Ascending aorta (tissue), 2 donors: Measurements from ENCODE around the gene POC5. TPM values are rescaled to one million over a fixed set of nuclear protein-coding genes. Genes with fewer than 3 reads are reported as not detected.

Experiments
- DNase-seq, 2 donors: peaks; one replicate each; pipeline ENCODE4 v3.0.0-alpha.2; 2019; ENCODE audit warnings: low spot score in 2 of 2
- H3K27ac ChIP-seq, 2 donors: fragments of 200-600 bp; sonication (generic); one replicate each; pipeline ENCODE4 v1.5.1; 2016 to 2017; ENCODE audit warnings: mild to moderate bottlenecking in 1 of 2
- H3K27me3 ChIP-seq: fragments of 200-600 bp; sonication (generic); one replicate; pipeline ENCODE4 v1.5.1; 2017
- H3K36me3 ChIP-seq, 2 donors: fragments of 200-600 bp; sonication (generic); one replicate each; pipeline ENCODE4 v1.5.1; 2016
- H3K4me1 ChIP-seq, 2 donors: fragments of 200-600 bp; sonication (generic); one replicate each; pipeline ENCODE4 v1.5.1; 2016 to 2017; ENCODE audit warnings: mild to moderate bottlenecking in 1 of 2
- H3K4me3 ChIP-seq, 2 donors: fragments of 200-600 bp; sonication (generic); one replicate each; pipeline ENCODE4 v1.5.1; 2016 to 2017; ENCODE audit warnings: mild to moderate bottlenecking in 1 of 2
- H3K9me3 ChIP-seq, 2 donors: fragments of 200-600 bp; sonication (generic); one replicate each; pipeline ENCODE4 v1.5.1; 2016
- CTCF ChIP-seq, 3 experiments: fragments of 200-600 bp in 2 of 3; fragments of 450-650 bp in 1 of 3; sonication (generic) in 2 of 3; IDR thresholded peaks; one replicate each; pipeline ENCODE4 v1.5.1; 2016 to 2019; ENCODE audit warnings: antibody characterized with exemption in 3 of 3, mild to moderate bottlenecking in 1 of 3, moderate library complexity in 1 of 3
- intact Hi-C: fragments of 100-400 bp; cut with DNase I; formaldehyde crosslinking; loops from one replicate; pipeline ENCODE4 v1.15.1; 2023
- total RNA-seq: library from RNA; depleted of rRNA; stranded (reverse); fragments of >200 nt; gene quantifications from one replicate; pipeline ENCODE4 v1.1.0, GENCODE V29; 2016

The POC5 gene, protein sequence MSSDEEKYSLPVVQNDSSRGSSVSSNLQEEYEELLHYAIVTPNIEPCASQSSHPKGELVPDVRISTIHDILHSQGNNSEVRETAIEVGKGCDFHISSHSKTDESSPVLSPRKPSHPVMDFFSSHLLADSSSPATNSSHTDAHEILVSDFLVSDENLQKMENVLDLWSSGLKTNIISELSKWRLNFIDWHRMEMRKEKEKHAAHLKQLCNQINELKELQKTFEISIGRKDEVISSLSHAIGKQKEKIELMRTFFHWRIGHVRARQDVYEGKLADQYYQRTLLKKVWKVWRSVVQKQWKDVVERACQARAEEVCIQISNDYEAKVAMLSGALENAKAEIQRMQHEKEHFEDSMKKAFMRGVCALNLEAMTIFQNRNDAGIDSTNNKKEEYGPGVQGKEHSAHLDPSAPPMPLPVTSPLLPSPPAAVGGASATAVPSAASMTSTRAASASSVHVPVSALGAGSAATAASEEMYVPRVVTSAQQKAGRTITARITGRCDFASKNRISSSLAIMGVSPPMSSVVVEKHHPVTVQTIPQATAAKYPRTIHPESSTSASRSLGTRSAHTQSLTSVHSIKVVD
- total RNA-seq: 5.3 TPM

DNA sequence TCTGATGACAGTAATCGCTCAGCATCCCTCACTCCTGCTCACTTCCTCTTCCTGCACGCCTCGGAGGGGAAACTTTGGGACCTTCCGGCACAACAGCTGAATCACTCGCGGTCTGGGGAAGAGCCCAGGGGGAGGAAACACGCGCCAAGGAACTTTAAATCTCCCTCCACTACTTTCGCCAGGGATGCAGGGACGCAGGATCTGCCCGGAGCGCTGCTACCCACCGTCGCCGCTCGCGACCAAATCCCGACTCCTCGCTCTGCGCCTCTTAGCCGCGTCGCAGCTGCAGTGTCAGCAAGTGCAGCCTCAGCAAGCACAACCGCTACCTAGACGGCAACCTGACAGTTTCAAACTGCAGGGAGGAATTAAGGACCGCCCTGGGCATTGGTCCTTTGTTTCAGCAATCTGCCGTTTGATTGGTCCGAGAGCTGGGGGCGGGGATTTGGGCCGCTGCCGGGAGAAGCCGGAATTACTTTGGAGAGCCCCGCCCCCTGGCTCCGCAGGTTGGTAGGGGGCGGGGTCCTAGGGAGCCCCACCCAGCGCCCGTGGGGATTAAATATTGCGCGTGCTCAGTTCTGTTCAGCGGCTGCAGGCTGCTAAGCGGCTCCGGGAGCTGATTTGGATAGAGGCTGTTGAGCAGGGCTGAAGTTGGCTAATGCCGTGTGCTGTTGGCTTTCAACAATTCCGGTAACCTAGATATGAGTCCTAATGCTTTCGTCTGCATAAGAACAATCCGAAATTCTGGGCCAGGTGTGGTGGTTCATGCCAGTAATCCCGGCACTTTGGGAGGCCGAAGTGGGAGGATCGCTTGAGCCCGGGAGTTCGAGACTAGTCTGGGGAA, at the start of gene POC5:
TSS of gene POC5 (minus strand) at position 356 of the 841 bp plus-strand sequence. CDS start 4,500 bp downstream, outside the sequence.
- H3K27me3 ChIP-seq: no peaks in the 10 kb centered on the region
- H3K27ac ChIP-seq: peak within 1 kb of the TSS; percentile 72 to 75
- H3K9me3 ChIP-seq: no peaks in the 10 kb centered on the region
- DNase-seq: peak; percentile 87 to 98
- peaks cover 0 to 10% of the 10 kb centered on the region in 2 donors for H3K4me1 ChIP-seq
- H3K36me3 ChIP-seq: no peaks in the 10 kb centered on the region
- intact Hi-C loops: loop anchor here (1.0 to 5.0 kb wide), 4 partner anchors 207 to 665 kb away; partner anchors contain the start of genes ANKRD31, CERT1, GCNT4 and HMGCR
- H3K4me3 ChIP-seq: peak within 1 kb of the TSS; percentile 64 to 77
- TF ChIP-seq CTCF (IDR thresholded peaks at IDR 0.05): no peak

DNA sequence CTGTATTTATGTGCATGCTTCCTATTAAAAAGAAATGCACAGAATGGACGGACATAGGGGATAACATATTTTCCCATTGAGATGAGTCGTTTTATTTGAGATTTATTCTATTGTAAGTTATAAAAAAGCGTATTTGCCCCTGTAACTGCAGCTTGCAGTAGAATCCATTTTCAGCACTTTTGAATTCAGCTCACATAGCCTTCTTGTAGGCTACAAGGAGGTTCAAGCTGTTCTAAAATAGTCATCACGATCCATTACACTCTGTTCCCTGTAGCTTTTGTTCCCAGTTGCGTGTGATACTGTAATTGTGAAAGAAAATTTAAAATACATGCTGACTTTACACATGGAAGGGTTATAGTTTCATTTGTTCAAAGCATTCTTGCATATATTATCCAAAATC, 40.9 kb upstream of the POC5 start:
- intact Hi-C loops: no loop called here
- H3K4me3 ChIP-seq: no peak overlapping the region
- no peak overlapping the region for H3K27ac ChIP-seq

GRCh38 chr5:75756981-75757380, 39.7 kb upstream of the POC5 start:
- no peak overlapping the region for H3K27ac ChIP-seq
- DNase-seq: no peak
- no peak overlapping the region for H3K4me3 ChIP-seq
- no peak for TF ChIP-seq CTCF (IDR thresholded peaks at IDR 0.05)
- intact Hi-C loops: no loop called here
- H3K9me3 ChIP-seq: no peaks in the 10 kb centered on the region
- no peaks in the 10 kb centered on the region for H3K36me3 ChIP-seq
- H3K4me1 ChIP-seq: no peaks in the 10 kb centered on the region
- no peaks in the 10 kb centered on the region for H3K27me3 ChIP-seq

More for the DNA sequence above, 40.9 kb upstream of the POC5 start:
- Histone ChIP-seq H3K4me1 (no peaks in the 10 kb centered on the region), H3K27me3 (no peaks in the 10 kb centered on the region), H3K36me3 (no peaks in the 10 kb centered on the region), H3K9me3 (no peaks in the 10 kb centered on the region)
- no peak for DNase-seq
- TF ChIP-seq CTCF (IDR thresholded peaks at IDR 0.05): no peak

DNA sequence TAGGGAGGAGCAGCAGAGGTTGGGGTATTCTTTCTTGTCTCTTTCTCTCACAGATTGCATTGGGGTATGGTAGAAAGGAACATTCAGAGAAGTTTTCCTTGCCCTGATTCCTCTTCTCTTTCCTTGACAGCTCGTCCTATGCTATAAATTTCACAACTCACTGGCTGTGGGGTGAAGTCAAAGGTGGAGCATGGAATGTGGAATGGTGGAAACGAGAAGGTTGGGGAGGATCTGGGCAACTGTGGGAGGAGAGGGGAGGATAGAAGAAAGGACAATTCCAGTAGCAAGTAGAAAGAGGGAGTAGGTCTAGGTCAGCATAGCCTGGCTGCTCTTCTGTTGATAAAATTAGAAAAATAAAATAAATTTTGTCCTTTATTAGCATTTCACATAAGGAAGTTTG, 39.0 kb upstream of the POC5 start:
- intact Hi-C loops: no loop called here
- no peak for TF ChIP-seq CTCF (IDR thresholded peaks at IDR 0.05)
- Histone ChIP-seq H3K9me3 (no peaks in the 10 kb centered on the region), H3K27ac (no peak overlapping the region), H3K27me3 (no peaks in the 10 kb centered on the region), H3K4me3 (no peak overlapping the region), H3K4me1 (no peaks in the 10 kb centered on the region), H3K36me3 (no peaks in the 10 kb centered on the region)
- no peak for DNase-seq

DNA sequence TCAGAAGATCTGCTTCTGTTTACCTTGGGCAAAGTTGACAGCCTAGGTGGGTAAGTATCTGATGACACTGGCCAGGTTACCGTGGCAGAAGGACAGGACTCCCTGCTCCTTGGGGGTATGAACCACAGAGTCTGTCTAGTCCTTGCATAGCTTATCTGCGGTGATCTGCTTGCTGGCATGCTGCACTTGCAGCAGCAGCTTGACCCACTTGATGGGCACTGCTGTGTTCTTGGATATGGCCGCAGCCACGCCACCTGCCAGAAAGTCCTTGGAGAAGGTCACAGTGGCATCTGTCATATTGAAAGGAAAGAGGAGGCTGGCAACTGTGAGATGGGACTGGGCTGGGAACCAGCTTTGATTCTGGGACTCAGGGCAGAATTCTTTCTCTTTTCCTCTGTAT, 35.9 kb upstream of the POC5 start:
- H3K36me3 ChIP-seq: no peaks in the 10 kb centered on the region
- intact Hi-C loops: no loop called here
- no peak for DNase-seq
- H3K9me3 ChIP-seq: no peaks in the 10 kb centered on the region
- H3K27ac ChIP-seq: no peak overlapping the region
- no peaks in the 10 kb centered on the region for H3K4me1 ChIP-seq
- no peak overlapping the region for H3K4me3 ChIP-seq
- TF ChIP-seq CTCF (IDR thresholded peaks at IDR 0.05): no peak
- H3K27me3 ChIP-seq: no peaks in the 10 kb centered on the region
